CD14-positive monocyte (primary cell): ENCODE results near the gene NME7. TPM values are rescaled to one million over a fixed set of nuclear protein-coding genes. Genes with fewer than 3 reads are reported as not detected.

Source experiments
- DNase-seq, 3 donors: peaks; one replicate each; pipeline ENCODE4 v3.0.0-alpha.2; 2011 to 2022
- H2AFZ ChIP-seq: 2 replicates; pipeline ENCODE4 v1.6.0; 2012; ENCODE audit warnings: mild to moderate bottlenecking, low read depth, low read length, inconsistent platforms; ENCODE audit not compliant: insufficient read depth, poor library complexity, severe bottlenecking
- H3K27ac ChIP-seq, 2 donors: 1 replicate in 1 of 2; 2 replicates in 1 of 2; pipeline ENCODE4 v1.5.1; 2012 to 2013; ENCODE audit warnings: low read length in 2 of 2, control low read depth in 1 of 2, inconsistent platforms in 1 of 2, low read depth in 1 of 2, mild to moderate bottlenecking in 1 of 2
- H3K27me3 ChIP-seq, 2 donors: one replicate each; pipeline versions ENCODE4 v1.6.0 to v1.6.1; 2011 to 2013; ENCODE audit warnings: low read length in 2 of 2; ENCODE audit not compliant: control insufficient read depth in 2 of 2, insufficient read depth in 2 of 2
- H3K36me3 ChIP-seq, 2 donors: replicated peaks in 1 of 2; 1 replicate in 1 of 2; 2 replicates in 1 of 2; pipeline versions ENCODE4 v1.5.1 to v1.6.1; 2012 to 2013; ENCODE audit warnings: low read length in 2 of 2, control low read depth in 1 of 2, inconsistent platforms in 1 of 2, mild to moderate bottlenecking in 1 of 2; ENCODE audit not compliant: insufficient read depth in 2 of 2, control insufficient read depth in 1 of 2
- H3K4me1 ChIP-seq, 2 donors: 1 replicate in 1 of 2; 2 replicates in 1 of 2; pipeline versions ENCODE4 v1.5.1 to v1.6.1; 2012 to 2013; ENCODE audit warnings: low read length in 2 of 2, control low read depth in 1 of 2, inconsistent platforms in 1 of 2, mild to moderate bottlenecking in 1 of 2, moderate library complexity in 1 of 2; ENCODE audit not compliant: insufficient read depth in 2 of 2, control insufficient read depth in 1 of 2
- H3K4me2 ChIP-seq: replicated peaks from 2 replicates; pipeline ENCODE3; 2012; ENCODE audit warnings: low read length, moderate library complexity, mild to moderate bottlenecking; ENCODE audit not compliant: poor library complexity, severe bottlenecking; ENCODE audit errors: extremely low read depth
- H3K4me3 ChIP-seq, 3 experiments: fragments of 200-600 bp in 1 of 3; sonication (generic) in 1 of 3; replicated peaks in 1 of 3; 1 replicate in 2 of 3; 2 replicates in 1 of 3; pipeline ENCODE4 v1.5.1; 2011 to 2013; ENCODE audit warnings: low read length in 3 of 3, mild to moderate bottlenecking in 3 of 3, control low read depth in 2 of 3, low read depth in 2 of 3, inconsistent platforms in 1 of 3, moderate library complexity in 1 of 3
- H3K79me2 ChIP-seq: 2 replicates; pipeline ENCODE4 v1.6.0; 2012; ENCODE audit warnings: mild to moderate bottlenecking, control low read depth, inconsistent platforms, low read length, moderate library complexity; ENCODE audit not compliant: insufficient read depth
- H3K9ac ChIP-seq: 2 replicates; pipeline ENCODE4 v1.6.0; 2017; ENCODE audit warnings: low read length, mild to moderate bottlenecking; ENCODE audit not compliant: insufficient read depth, poor library complexity, severe bottlenecking
- H3K9me3 ChIP-seq, 2 donors: replicated peaks in 1 of 2; 1 replicate in 1 of 2; 2 replicates in 1 of 2; pipeline versions ENCODE4 v1.5.1 to v1.6.1; 2012 to 2013; ENCODE audit warnings: low read length in 2 of 2, control low read depth in 1 of 2; ENCODE audit not compliant: control insufficient read depth in 1 of 2, insufficient read depth in 1 of 2
- H4K20me1 ChIP-seq: 2 replicates; pipeline ENCODE4 v1.6.0; 2012; ENCODE audit warnings: mild to moderate bottlenecking, low read length, control low read depth, moderate library complexity; ENCODE audit not compliant: insufficient read depth
- H3K27ac Mint-ChIP-seq, 7 donors: one replicate each; pipeline ENCODE4 v1.8.0; 2020; ENCODE audit warnings: mild to moderate bottlenecking in 7 of 7, mixed read lengths in 7 of 7, moderate library complexity in 6 of 7, inconsistent platforms in 2 of 7
- H3K27me3 Mint-ChIP-seq, 3 donors: one replicate each; pipeline ENCODE4 v1.8.0; 2021 to 2022; ENCODE audit warnings: low read depth in 3 of 3, mild to moderate bottlenecking in 3 of 3, mixed read lengths in 3 of 3, moderate library complexity in 3 of 3, inconsistent platforms in 1 of 3
- H3K36me3 Mint-ChIP-seq, 2 donors: one replicate each; pipeline ENCODE4 v1.8.0; 2020; ENCODE audit warnings: mixed read lengths in 2 of 2, inconsistent platforms in 1 of 2, mild to moderate bottlenecking in 1 of 2
- H3K4me1 Mint-ChIP-seq: one replicate; pipeline ENCODE4 v1.8.0; 2020; ENCODE audit warnings: mild to moderate bottlenecking, mixed read lengths
- H3K4me3 Mint-ChIP-seq, 2 donors: one replicate each; pipeline ENCODE4 v1.8.0; 2020; ENCODE audit warnings: mild to moderate bottlenecking in 2 of 2, mixed read lengths in 2 of 2, moderate library complexity in 1 of 2
- H3K9me3 Mint-ChIP-seq, 7 donors: one replicate each; pipeline ENCODE4 v1.8.0; 2020 to 2022; ENCODE audit warnings: mixed read lengths in 7 of 7, mild to moderate bottlenecking in 6 of 7, moderate library complexity in 6 of 7, inconsistent platforms in 2 of 7
- CTCF ChIP-seq: fragments of 200-600 bp; IDR thresholded peaks from one replicate; pipeline ENCODE4 v1.8.0; 2022; ENCODE audit warnings: antibody characterized with exemption, mild to moderate bottlenecking
- WGBS: methylation state at CpG from one replicate; pipeline ENCODE4 v1.1.5; 2013; ENCODE audit warnings: missing lambda C conversion rate; ENCODE audit not compliant: insufficient coverage; 5-methylcytosine and 5-hydroxymethylcytosine counted together
- intact Hi-C, 2 donors: fragments of 100-400 bp; cut with micrococcal nuclease; formaldehyde crosslinking; loops; one replicate each; pipeline versions ENCODE4 v1.15.0 to v1.15.1; 2023
- polyA plus RNA-seq, 3 donors: library from polyadenylated mRNA; depleted of rRNA in 1 of 3; unstranded in 2 of 3; stranded (reverse) in 1 of 3; fragments of 300-500 nt in 2 of 3; fragments of >200 nt in 1 of 3; fragmentation: Illumina TruSeq in 2 of 3; gene quantifications; 1 replicate in 2 of 3; 2 replicates in 1 of 3; pipeline ENCODE4 v1.2.3, GENCODE V29; 2012 to 2021

The NME7 gene
- polyA plus RNA-seq, 3 donors, result 3.5 to 8.0 (median 6.0) TPM

GRCh38 chr1:169318536-169319244 lies 48.9 kb downstream of the NME7 start:
- no peak for DNase-seq
- Histone ChIP-seq H2AFZ (no peak overlapping the region), H3K27ac (no peak overlapping the region), H3K9ac (no peak overlapping the region), H3K4me3 (no peak overlapping the region), H3K4me1 (no peaks in the 10 kb centered on the region), H3K9me3 (no peaks in the 10 kb centered on the region), H3K79me2 (no peaks in the 10 kb centered on the region), H3K27me3 (no peaks in the 10 kb centered on the region), H3K4me2 (no peak overlapping the region), H4K20me1 (no peaks in the 10 kb centered on the region), H3K36me3 (no peaks in the 10 kb centered on the region)
- Mint-ChIP-seq H3K36me3 (no peaks in the 10 kb centered on the region), H3K9me3 (no peaks in the 10 kb centered on the region), H3K4me1 (no peaks in the 10 kb centered on the region), H3K27me3 (peaks cover 0 to 2% (median 0%) of the 10 kb centered on the region in 3 donors), H3K4me3 (no peak overlapping the region), H3K27ac (no peak overlapping the region)
- no peak for TF ChIP-seq CTCF
- intact Hi-C loops, result no loop called here
- 100% methylated on average over 1 of the region's 3 CpGs for WGBS

- no peak for TF ChIP-seq CTCF
- no peaks in the 10 kb centered on the region for H3K9me3 ChIP-seq
- no peaks in the 10 kb centered on the region for H3K36me3 Mint-ChIP-seq
- H3K4me3 ChIP-seq, result no peak overlapping the region
- H3K4me3 Mint-ChIP-seq, result no peak overlapping the region
- H3K9ac ChIP-seq, result no peak overlapping the region
- H3K27ac ChIP-seq, result no peak overlapping the region
- no peaks in the 10 kb centered on the region for H3K9me3 Mint-ChIP-seq
- no peaks in the 10 kb centered on the region for H3K36me3 ChIP-seq
- intact Hi-C loops, result no loop called here
- DNase-seq, result no peak
- H2AFZ ChIP-seq, result no peak overlapping the region
- H3K27me3 Mint-ChIP-seq, result peaks cover 0 to 2% (median 0%) of the 10 kb centered on the region in 3 donors
- H3K27ac Mint-ChIP-seq, result peak overlapping the region in 1 of 7 donors; percentile 10
- no peak overlapping the region for H3K4me2 ChIP-seq
- H3K79me2 ChIP-seq, result no peaks in the 10 kb centered on the region
- H3K27me3 ChIP-seq, result no peaks in the 10 kb centered on the region
- no peaks in the 10 kb centered on the region for H4K20me1 ChIP-seq
- H3K4me1 ChIP-seq, result peaks cover 0 to 7% of the 10 kb centered on the region in 2 donors
- H3K4me1 Mint-ChIP-seq, result peaks cover 8% of the 10 kb centered on the region
These were observed 51.0 kb downstream of the NME7 start for GRCh38 chr1:169316556-169316955.
